CD4-positive, alpha-beta memory T cell (primary cell): ENCODE results near the gene TPST2. TPM values are rescaled to one million over a fixed set of nuclear protein-coding genes. Genes with fewer than 3 reads are reported as not detected.

ENCODE experiments used
- CTCF ChIA-PET: fragments of 350-600 bp; sonication (Branson Sonifier 250); formaldehyde crosslinking; loops from one replicate; lab custom pipeline; 2021; ENCODE audit warnings: inconsistent platforms; ENCODE audit not compliant: partially characterized antibody; lab: Charles Lee
- POLR2A ChIA-PET: fragments of 350-600 bp; sonication (Branson Sonifier 250); formaldehyde crosslinking; loops from one replicate; lab custom pipeline; 2021; ENCODE audit not compliant: partially characterized antibody; lab: Charles Lee
- DNase-seq, 5 donors: peaks; one replicate each; pipeline versions ENCODE4 v3.0.0 to v3.0.0-alpha.2; 2020 to 2022; ENCODE audit warnings: mixed read lengths in 1 of 5
- H3K27ac ChIP-seq: one replicate; pipeline ENCODE4 v1.7.0; 2013; ENCODE audit warnings: low read depth, low read length
- H3K27me3 ChIP-seq: 2 replicates; pipeline ENCODE4 v1.7.0; 2013; ENCODE audit warnings: mild to moderate bottlenecking, low read length, moderate library complexity; ENCODE audit not compliant: insufficient read depth
- H3K36me3 ChIP-seq: 2 replicates; pipeline ENCODE4 v1.7.0; 2013; ENCODE audit warnings: mild to moderate bottlenecking, low read length, moderate library complexity; ENCODE audit not compliant: insufficient read depth
- H3K4me1 ChIP-seq: 2 replicates; pipeline ENCODE4 v1.7.0; 2013; ENCODE audit warnings: mild to moderate bottlenecking, low read length, moderate library complexity; ENCODE audit not compliant: insufficient read depth
- H3K4me3 ChIP-seq, 2 donors: one replicate each; pipeline ENCODE4 v1.7.0; 2013; ENCODE audit warnings: low read length in 2 of 2, mild to moderate bottlenecking in 1 of 2
- H3K9me3 ChIP-seq, 2 donors: one replicate each; pipeline ENCODE4 v1.7.0; 2013; ENCODE audit warnings: low read length in 2 of 2, control low read depth in 1 of 2; ENCODE audit not compliant: control insufficient read depth in 1 of 2
- H3K27ac Mint-ChIP-seq, 7 donors: one replicate each; pipeline ENCODE4 v1.8.0; 2020 to 2021; ENCODE audit warnings: mixed read lengths in 7 of 7, mild to moderate bottlenecking in 6 of 7, inconsistent platforms in 3 of 7, moderate library complexity in 3 of 7
- H3K27me3 Mint-ChIP-seq, 2 donors: one replicate each; pipeline ENCODE4 v1.8.0; 2020 to 2021; ENCODE audit warnings: mixed read lengths in 2 of 2
- H3K36me3 Mint-ChIP-seq, 2 donors: one replicate each; pipeline ENCODE4 v1.8.0; 2020 to 2021; ENCODE audit warnings: mixed read lengths in 2 of 2, inconsistent platforms in 1 of 2, mild to moderate bottlenecking in 1 of 2
- H3K4me1 Mint-ChIP-seq, 4 donors: one replicate each; pipeline ENCODE4 v1.8.0; 2020 to 2021; ENCODE audit warnings: mixed read lengths in 4 of 4, mild to moderate bottlenecking in 1 of 4
- H3K4me3 Mint-ChIP-seq, 8 donors: one replicate each; pipeline ENCODE4 v1.8.0; 2020 to 2021; ENCODE audit warnings: mixed read lengths in 8 of 8, mild to moderate bottlenecking in 7 of 8, moderate library complexity in 6 of 8, inconsistent platforms in 3 of 8
- H3K9me3 Mint-ChIP-seq, 8 donors: one replicate each; pipeline ENCODE4 v1.8.0; 2020 to 2021; ENCODE audit warnings: mixed read lengths in 8 of 8, mild to moderate bottlenecking in 5 of 8, inconsistent platforms in 3 of 8, moderate library complexity in 1 of 8
- intact Hi-C: fragments of 100-400 bp; cut with micrococcal nuclease; formaldehyde crosslinking; loops from one replicate; pipeline ENCODE4 v1.15.1; 2023
- polyA plus RNA-seq, 2 donors: library from polyadenylated mRNA; unstranded; fragments of 300-500 nt; fragmentation: Illumina TruSeq; gene quantifications; one replicate each; pipeline ENCODE4 v1.2.3, GENCODE V29; 2021
- total RNA-seq, 2 experiments: library from RNA; stranded (reverse); gene quantifications; one replicate each; pipeline ENCODE4 v1.2.3, GENCODE V29; 2021

Gene TPST2
- total and polyA plus RNA-seq, 4 experiments from 2014 or later, result 23.9 to 47.8 (median 37.2) TPM

GRCh38 chr22:26629988-26630761 lies 40.2 kb upstream of the TPST2 start:
- Histone ChIP-seq H3K4me1 (no peaks in the 10 kb centered on the region), H3K27ac (no peak overlapping the region), H3K4me3 (no peak overlapping the region), H3K27me3 (no peaks in the 10 kb centered on the region), H3K9me3 (no peaks in the 10 kb centered on the region), H3K36me3 (no peaks in the 10 kb centered on the region)
- Mint-ChIP-seq H3K4me3 (no peak overlapping the region), H3K36me3 (no peaks in the 10 kb centered on the region), H3K9me3 (peaks cover 0 to 4% (median 0%) of the 10 kb centered on the region in 8 donors), H3K27ac (peak overlapping the region in 1 of 7 donors; percentile 14), H3K27me3 (no peaks in the 10 kb centered on the region), H3K4me1 (peaks cover 5 to 12% (median 8%) of the 10 kb centered on the region in 4 donors)
- intact Hi-C loops, result no loop called here
- CTCF ChIA-PET, result interaction anchor here (0.8 kb wide), 1 partner anchor 105 kb away, joined by 3 read pairs; no protein-coding TSS in a partner anchor
- DNase-seq, result no peak
- POLR2A ChIA-PET, result interaction anchor here (0.7 kb wide), 1 partner anchor 82 kb away, joined by 3 read pairs; no protein-coding TSS in a partner anchor

DNA sequence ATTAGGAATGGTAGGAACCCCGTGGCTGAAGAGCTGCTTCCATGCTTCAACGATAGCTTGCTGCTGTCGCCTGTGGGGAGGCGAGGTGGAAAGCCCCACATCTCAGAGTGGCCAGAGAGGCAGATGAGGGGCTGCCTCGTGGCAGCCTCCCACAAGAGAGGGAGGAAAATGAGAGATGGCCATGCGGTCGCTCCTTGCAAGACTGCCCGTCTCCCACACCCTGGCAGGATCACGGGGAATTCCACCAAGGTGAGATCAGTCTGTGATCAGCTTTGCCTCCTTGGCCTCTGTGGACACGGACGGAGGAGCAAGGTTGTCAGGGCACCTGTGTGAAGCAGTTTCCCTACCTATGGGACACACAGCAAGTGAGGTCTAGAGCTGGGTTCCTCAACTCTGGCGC lies 34.9 kb upstream of the TPST2 start:
- DNase-seq, result no peak
- Mint-ChIP-seq H3K4me1 (peaks cover 0 to 4% (median 3%) of the 10 kb centered on the region in 4 donors), H3K9me3 (no peaks in the 10 kb centered on the region), H3K36me3 (no peaks in the 10 kb centered on the region), H3K27me3 (no peaks in the 10 kb centered on the region), H3K4me3 (no peak overlapping the region), H3K27ac (no peak overlapping the region)
- Histone ChIP-seq H3K27ac (no peak overlapping the region), H3K4me3 (no peak overlapping the region), H3K9me3 (no peaks in the 10 kb centered on the region), H3K4me1 (no peaks in the 10 kb centered on the region), H3K36me3 (no peaks in the 10 kb centered on the region), H3K27me3 (no peaks in the 10 kb centered on the region)
- intact Hi-C loops, result no loop called here
- ChIA-PET POLR2A (no interaction called here), CTCF (interaction anchor here (1.1 kb wide), 2 partner anchors 12 to 18 kb away, joined by 3 to 4 read pairs; no protein-coding TSS in a partner anchor)

GRCh38 chr22:26623984-26624383 lies 34.1 kb upstream of the TPST2 start:
- Histone ChIP-seq H3K4me3 (no peak overlapping the region), H3K27me3 (no peaks in the 10 kb centered on the region), H3K27ac (no peak overlapping the region), H3K4me1 (no peaks in the 10 kb centered on the region), H3K36me3 (no peaks in the 10 kb centered on the region), H3K9me3 (no peaks in the 10 kb centered on the region)
- CTCF ChIA-PET, result interaction anchor here (1.1 kb wide), 2 partner anchors 12 to 18 kb away, joined by 3 to 4 read pairs; no protein-coding TSS in a partner anchor
- Mint-ChIP-seq H3K4me1 (peaks cover 0 to 4% (median 3%) of the 10 kb centered on the region in 4 donors), H3K27me3 (no peaks in the 10 kb centered on the region), H3K9me3 (no peaks in the 10 kb centered on the region), H3K36me3 (no peaks in the 10 kb centered on the region), H3K27ac (no peak overlapping the region), H3K4me3 (no peak overlapping the region)
- POLR2A ChIA-PET, result no interaction called here
- DNase-seq, result no peak
- intact Hi-C loops, result no loop called here

DNA sequence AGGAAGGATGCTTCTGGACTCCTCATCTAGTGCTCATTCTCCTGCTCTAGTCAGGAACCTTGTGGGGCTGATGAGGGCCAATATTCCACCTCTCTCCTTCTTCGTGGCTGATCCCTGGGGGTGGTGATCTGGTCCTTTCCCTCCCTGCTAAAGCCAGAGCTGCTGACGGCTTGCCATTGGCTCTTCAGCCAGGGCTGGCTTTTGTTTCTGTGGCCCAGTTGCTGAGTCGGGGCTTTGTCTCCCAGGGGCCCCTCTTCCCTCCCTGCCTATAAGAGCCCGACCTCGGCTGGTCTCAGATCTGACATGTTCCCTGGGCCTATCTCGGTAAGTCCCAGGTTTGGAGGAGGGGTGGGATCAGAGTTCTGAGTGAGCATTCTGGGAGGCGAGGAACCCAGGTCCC lies 31.7 kb upstream of the TPST2 start, which contains the start of gene CRYBA4:
TSS of gene CRYBA4 (plus strand) at position 301 of the 400 bp plus-strand sequence. CDS start 634 bp downstream, outside the sequence.
- Histone ChIP-seq H3K27ac (no peak within 1 kb of the TSS), H3K27me3 (no peaks in the 10 kb centered on the region), H3K36me3 (no peaks in the 10 kb centered on the region), H3K9me3 (no peaks in the 10 kb centered on the region), H3K4me1 (no peaks in the 10 kb centered on the region), H3K4me3 (no peak within 1 kb of the TSS)
- no peak for DNase-seq
- ChIA-PET CTCF (interaction anchor here (1.5 kb wide), 1 partner anchor 21 kb away, joined by 3 read pairs; no protein-coding TSS in a partner anchor), POLR2A (no interaction called here)
- Mint-ChIP-seq H3K27me3 (no peaks in the 10 kb centered on the region), H3K36me3 (no peaks in the 10 kb centered on the region), H3K9me3 (no peaks in the 10 kb centered on the region), H3K27ac (no peak within 1 kb of the TSS), H3K4me3 (no peak within 1 kb of the TSS), H3K4me1 (peaks cover 0 to 3% (median 1%) of the 10 kb centered on the region in 4 donors)
- intact Hi-C loops, result no loop called here

GRCh38 chr22:26620197-26620596 lies 30.3 kb upstream of the TPST2 start:
- Mint-ChIP-seq H3K9me3 (no peaks in the 10 kb centered on the region), H3K36me3 (no peaks in the 10 kb centered on the region), H3K27me3 (no peaks in the 10 kb centered on the region), H3K4me1 (peaks cover 0 to 3% (median under 1%) of the 10 kb centered on the region in 4 donors), H3K27ac (peak overlapping the region in 1 of 7 donors; percentile 43), H3K4me3 (no peak overlapping the region)
- DNase-seq, result no peak
- no peaks in the 10 kb centered on the region for H3K4me1 ChIP-seq
- H3K27me3 ChIP-seq, result no peaks in the 10 kb centered on the region
- intact Hi-C loops, result no loop called here
- H3K36me3 ChIP-seq, result no peaks in the 10 kb centered on the region
- H3K27ac ChIP-seq, result no peak overlapping the region
- H3K9me3 ChIP-seq, result no peaks in the 10 kb centered on the region
- ChIA-PET POLR2A (no interaction called here), CTCF (interaction anchor here (0.7 kb wide), 1 partner anchor 159 kb away, joined by 3 read pairs; no protein-coding TSS in a partner anchor)
- no peak overlapping the region for H3K4me3 ChIP-seq

GRCh38 chr22:26619510-26619909 lies 29.6 kb upstream of the TPST2 start:
- no peak overlapping the region for H3K27ac Mint-ChIP-seq
- no peaks in the 10 kb centered on the region for H3K36me3 Mint-ChIP-seq
- H3K9me3 Mint-ChIP-seq, result no peaks in the 10 kb centered on the region
- no peak overlapping the region for H3K27ac ChIP-seq
- H3K4me3 Mint-ChIP-seq, result no peak overlapping the region
- no peaks in the 10 kb centered on the region for H3K9me3 ChIP-seq
- H3K4me1 Mint-ChIP-seq, result peaks cover 0 to 3% (median under 1%) of the 10 kb centered on the region in 4 donors
- no peaks in the 10 kb centered on the region for H3K27me3 ChIP-seq
- ChIA-PET POLR2A (no interaction called here), CTCF (no interaction called here)
- no peaks in the 10 kb centered on the region for H3K36me3 ChIP-seq
- intact Hi-C loops, result no loop called here
- H3K4me1 ChIP-seq, result no peaks in the 10 kb centered on the region
- no peak for DNase-seq
- no peak overlapping the region for H3K4me3 ChIP-seq
- H3K27me3 Mint-ChIP-seq, result no peaks in the 10 kb centered on the region

DNA sequence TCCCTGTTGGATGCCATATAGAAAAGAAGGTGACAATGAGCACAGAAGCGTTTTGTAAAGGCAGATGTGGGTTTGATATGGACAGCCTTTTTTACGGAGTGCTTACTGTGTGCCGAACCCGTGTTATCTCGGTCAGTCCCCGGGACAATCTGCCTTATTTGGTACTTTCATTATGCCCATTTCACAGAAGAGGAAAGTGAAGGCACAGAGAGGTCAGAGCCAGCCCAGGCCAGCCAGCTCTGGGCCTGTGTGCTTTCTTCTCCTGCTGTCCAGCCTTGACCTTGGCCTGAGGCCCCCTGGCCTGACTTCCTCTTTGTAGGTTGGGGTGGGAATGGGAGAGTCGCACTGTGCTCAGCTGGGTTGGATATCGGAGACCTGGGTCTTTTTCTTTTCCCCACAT lies 28.5 kb upstream of the TPST2 start:
- Histone ChIP-seq H3K4me3 (no peak overlapping the region), H3K4me1 (no peaks in the 10 kb centered on the region), H3K36me3 (no peaks in the 10 kb centered on the region), H3K9me3 (no peaks in the 10 kb centered on the region), H3K27me3 (no peaks in the 10 kb centered on the region), H3K27ac (no peak overlapping the region)
- CTCF ChIA-PET, result no interaction called here
- no peak for DNase-seq
- H3K9me3 Mint-ChIP-seq, result no peaks in the 10 kb centered on the region
- peak overlapping the region in 3 of 7 donors; percentile 41 to 63 (median 53) for H3K27ac Mint-ChIP-seq
- POLR2A ChIA-PET, result no interaction called here
- H3K4me3 Mint-ChIP-seq, result no peak overlapping the region
- no peaks in the 10 kb centered on the region for H3K27me3 Mint-ChIP-seq
- intact Hi-C loops, result no loop called here
- H3K4me1 Mint-ChIP-seq, result peaks cover 0 to 3% (median under 1%) of the 10 kb centered on the region in 4 donors
- H3K36me3 Mint-ChIP-seq, result no peaks in the 10 kb centered on the region
